ENCODE data around the gene CELSR1. TPM values are rescaled to one million over a fixed set of nuclear protein-coding genes. Genes with fewer than 3 reads are reported as not detected.

Gene CELSR1
- total RNA-seq, 1 experiment from 2014 or later = 30.7 TPM

- no peaks in the 10 kb centered on the region for H3K9me3 ChIP-seq (ENCODE audit: control insufficient read depth, insufficient read depth, low read depth, low read length)
- H3K4me3 ChIP-seq (ENCODE audit: low read depth in 2 of 2, low read length in 2 of 2) = no peak overlapping the region
- ATAC-seq = no peak
- no peak for TF ChIP-seq POLR2AphosphoS5 (IDR thresholded peaks at IDR 0.05; ENCODE audit: low read depth, low read length)
- TF ChIP-seq SIN3A (IDR thresholded peaks at IDR 0.05; ENCODE audit: borderline replicate concordance, insufficient read depth, low read depth, low read length) = no peak
- TF ChIP-seq CTCF (IDR thresholded peaks at IDR 0.05) = no peak
- TF ChIP-seq REST (IDR thresholded peaks at IDR 0.05; ENCODE audit: insufficient read depth in 1 of 2, low read depth in 2 of 2, low read length in 1 of 2) = no peak
- no peak for TF ChIP-seq TCF7L2 (IDR thresholded peaks at IDR 0.05; ENCODE audit: low read depth, low read length)
- in situ Hi-C loops (cut with HindIII; ENCODE audit: low pct_unique_long_range_greater_than_20kb, low sequenced_read_pairs) = no loop called here
- H3K27ac ChIP-seq (ENCODE audit: low read length) = no peak overlapping the region
- H3K4me1 ChIP-seq (ENCODE audit: control insufficient read depth, insufficient read depth, low read length) = no peaks in the 10 kb centered on the region
- ChIA-PET POLR2A (no interaction called here), CTCF (interaction anchor here (0.6 to 0.8 kb wide), 2 partner anchors 8 to 9 kb away, joined by 3 to 5 read pairs; no protein-coding TSS in a partner anchor)
- no peaks in the 10 kb centered on the region for H3K27me3 ChIP-seq (ENCODE audit: control insufficient read depth, insufficient read depth, low read length)
- intact Hi-C loops (cut with micrococcal nuclease; ENCODE audit: unreplicated experiment) = no loop called here
- no TSS peak for BruUV-seq (replicated peaks)
- DNase-seq (ENCODE audit: low read depth, low spot score) = no peak
- H3K36me3 ChIP-seq (ENCODE audit: control insufficient read depth, insufficient read depth, low read length) = no peaks in the 10 kb centered on the region
Observed at GRCh38 chr22:46376908-46377524, 160.4 kb downstream of the CELSR1 start.

- H3K27me3 ChIP-seq (ENCODE audit: control insufficient read depth, insufficient read depth, low read length) = no peaks in the 10 kb centered on the region
- ChIA-PET CTCF (interaction anchor here (0.6 kb wide), 1 partner anchor 42 kb away, joined by 6 read pairs; no protein-coding TSS in a partner anchor), POLR2A (no interaction called here)
- in situ Hi-C loops (cut with HindIII; ENCODE audit: low pct_unique_long_range_greater_than_20kb, low sequenced_read_pairs) = no loop called here
- DNase-seq (ENCODE audit: low read depth, low spot score) (no peak), ATAC-seq (no peak)
- H3K36me3 ChIP-seq (ENCODE audit: control insufficient read depth, insufficient read depth, low read length) = no peaks in the 10 kb centered on the region
- H3K9me3 ChIP-seq (ENCODE audit: control insufficient read depth, insufficient read depth, low read depth, low read length) = no peaks in the 10 kb centered on the region
- TF ChIP-seq POLR2AphosphoS5 (IDR thresholded peaks at IDR 0.05; ENCODE audit: low read depth, low read length) (no peak), CTCF (IDR thresholded peaks at IDR 0.05) (no peak), SIN3A (IDR thresholded peaks at IDR 0.05; ENCODE audit: borderline replicate concordance, insufficient read depth, low read depth, low read length) (no peak), REST (IDR thresholded peaks at IDR 0.05; ENCODE audit: insufficient read depth in 1 of 2, low read depth in 2 of 2, low read length in 1 of 2) (no peak), TCF7L2 (IDR thresholded peaks at IDR 0.05; ENCODE audit: low read depth, low read length) (no peak)
- H3K4me1 ChIP-seq (ENCODE audit: control insufficient read depth, insufficient read depth, low read length) = no peaks in the 10 kb centered on the region
- no peak overlapping the region for H3K27ac ChIP-seq (ENCODE audit: low read length)
- intact Hi-C loops (cut with micrococcal nuclease; ENCODE audit: unreplicated experiment) = no loop called here
- H3K4me3 ChIP-seq (ENCODE audit: low read depth in 2 of 2, low read length in 2 of 2) = no peak overlapping the region
- no TSS peak for BruUV-seq (replicated peaks)
Observed at GRCh38 chr22:46376111-46376510, 161.3 kb downstream of the CELSR1 start.
